Stimulated activated CD4-positive, alpha-beta T cell treated with anti-CD3 and anti-CD28 coated beads, Interleukin-1b, Interleukin-23, amount 100 ng/mL, for 1 hour (primary cell): ENCODE measurements around the gene KLK14.

ENCODE experiments used
- DNase-seq, 2 donors: peaks; one replicate each; pipeline ENCODE4 v3.0.0-alpha.2; 2020; ENCODE audit warnings: low read depth in 2 of 2

KLK14 gene

GRCh38 chr19:51086153-51086850, 3.6 kb upstream of the KLK14 start:
- no peak for DNase-seq

- DNase-seq = no peak
Measured at GRCh38 chr19:51084505-51084904, 1.8 kb upstream of the KLK14 start.

GRCh38 chr19:51083783-51084182, 1.1 kb upstream of the KLK14 start:
- no peak for DNase-seq

- no peak for DNase-seq
Measured at GRCh38 chr19:51083181-51083580, 494 bp upstream of the KLK14 start.

- DNase-seq = no peak
Measured at GRCh38 chr19:51081476-51081875, 1.2 kb downstream of the KLK14 start.

- DNase-seq = no peak
Measured at GRCh38 chr19:51079481-51080110, 3.1 kb downstream of the KLK14 start.

DNA sequence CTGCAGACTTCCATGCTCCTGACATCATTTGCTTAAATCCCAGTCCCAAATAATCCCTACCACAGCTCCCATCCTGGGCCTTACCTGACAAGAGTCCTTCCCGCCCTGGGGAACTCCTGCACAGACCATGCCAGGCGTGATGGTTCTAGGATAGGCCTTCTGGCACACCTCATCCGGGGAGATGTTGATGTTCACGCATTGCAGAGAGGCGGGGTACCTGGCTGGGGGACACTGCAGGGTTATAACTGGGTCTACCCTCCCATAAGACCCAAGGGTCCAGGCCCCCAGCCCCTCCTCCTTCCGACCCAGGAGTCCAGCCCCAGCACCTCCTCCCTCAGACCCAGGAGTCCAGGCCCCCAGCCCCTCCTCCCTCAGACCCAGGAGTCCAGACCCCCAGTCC, 4.0 kb downstream of the KLK14 start:
- no peak for DNase-seq

DNA sequence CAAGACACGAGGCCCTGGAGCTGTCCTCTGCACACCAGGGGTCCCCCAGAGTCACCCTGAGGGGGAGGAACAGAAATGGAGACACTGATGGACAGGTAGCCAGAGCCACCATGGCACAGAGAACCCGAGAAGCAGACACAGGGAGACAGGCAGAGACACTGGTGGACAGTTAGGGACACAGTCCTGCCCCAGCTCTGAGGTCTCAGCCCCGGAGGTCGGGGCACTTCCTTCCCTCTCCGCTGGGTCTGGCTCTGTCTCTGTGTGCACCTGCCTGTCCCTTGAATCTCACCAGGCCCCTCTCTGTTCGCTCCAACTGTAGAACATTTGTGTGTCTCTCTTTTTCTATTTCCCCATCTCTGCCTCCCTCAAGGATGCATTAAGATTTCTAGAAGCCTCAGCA, 4.6 kb downstream of the KLK14 start:
- no peak for DNase-seq

DNA sequence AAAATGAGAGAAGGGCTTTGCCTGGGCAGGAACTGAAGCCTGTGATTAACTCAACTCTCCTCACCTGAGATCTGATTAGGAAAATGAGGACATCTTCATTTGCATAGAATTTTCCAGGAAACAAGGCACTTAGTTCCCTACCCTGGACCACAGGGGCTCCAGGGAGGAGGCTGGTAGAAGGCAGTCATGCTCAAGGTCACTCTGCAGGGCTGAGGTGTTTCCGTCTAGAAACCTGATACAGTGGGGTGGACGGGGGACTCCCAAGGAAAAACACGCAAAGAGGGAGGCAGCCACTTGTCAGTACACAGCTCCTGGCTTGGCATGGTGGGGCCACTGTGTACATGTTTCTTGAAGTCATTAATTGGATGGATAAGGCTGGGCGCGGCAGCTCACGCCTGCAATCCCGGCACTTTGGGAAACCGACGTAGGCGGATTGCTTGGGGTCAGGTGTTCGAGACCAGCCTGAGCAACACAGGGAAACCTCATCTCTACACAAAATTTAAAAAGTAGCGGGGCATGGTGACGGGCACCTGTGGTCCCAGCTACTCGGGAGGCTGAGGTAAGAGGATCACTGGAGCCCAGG, 6.0 kb downstream of the KLK14 start:
- DNase-seq = no peak

DNA sequence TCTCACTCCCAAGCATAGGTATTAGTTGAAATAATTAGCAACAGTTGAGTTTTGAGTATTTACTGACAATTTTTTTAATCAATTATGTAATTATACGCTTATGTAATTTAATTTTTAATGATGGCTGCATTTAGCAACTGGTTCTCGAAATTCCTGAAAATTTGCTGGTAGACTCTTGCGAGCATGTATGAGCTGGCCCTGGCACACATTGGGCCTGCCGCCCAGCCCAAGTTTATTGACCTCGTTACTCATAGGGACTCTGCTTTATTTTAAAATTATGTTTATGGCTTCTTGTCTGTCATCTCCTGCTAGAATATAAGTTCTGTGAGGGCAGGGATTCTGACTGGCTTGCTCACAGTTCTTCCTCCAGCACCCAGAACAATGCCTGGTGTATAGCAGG, 6.7 kb downstream of the KLK14 start:
- DNase-seq = no peak

DNA sequence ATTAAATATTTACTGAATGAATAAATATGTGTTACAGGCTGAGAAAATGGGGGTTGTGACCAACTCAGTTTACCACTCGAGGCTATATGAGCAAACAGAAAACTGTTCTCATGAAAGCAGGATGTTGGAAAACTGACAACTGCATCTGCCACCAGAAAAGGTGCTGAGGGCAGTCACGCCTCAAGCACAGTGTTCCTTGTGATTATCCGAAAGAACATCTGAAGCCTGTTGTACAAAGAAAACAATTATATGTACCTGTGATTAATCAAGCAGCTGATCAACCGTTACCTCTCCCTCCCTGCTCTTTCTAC, 11.6 kb downstream of the KLK14 start:
- DNase-seq = no peak

GRCh38 chr19:51070334-51071094, 12.2 kb downstream of the KLK14 start:
- DNase-seq = no peak

- no peak for DNase-seq
Measured at GRCh38 chr19:51066393-51067186, 16.1 kb downstream of the KLK14 start.

DNA sequence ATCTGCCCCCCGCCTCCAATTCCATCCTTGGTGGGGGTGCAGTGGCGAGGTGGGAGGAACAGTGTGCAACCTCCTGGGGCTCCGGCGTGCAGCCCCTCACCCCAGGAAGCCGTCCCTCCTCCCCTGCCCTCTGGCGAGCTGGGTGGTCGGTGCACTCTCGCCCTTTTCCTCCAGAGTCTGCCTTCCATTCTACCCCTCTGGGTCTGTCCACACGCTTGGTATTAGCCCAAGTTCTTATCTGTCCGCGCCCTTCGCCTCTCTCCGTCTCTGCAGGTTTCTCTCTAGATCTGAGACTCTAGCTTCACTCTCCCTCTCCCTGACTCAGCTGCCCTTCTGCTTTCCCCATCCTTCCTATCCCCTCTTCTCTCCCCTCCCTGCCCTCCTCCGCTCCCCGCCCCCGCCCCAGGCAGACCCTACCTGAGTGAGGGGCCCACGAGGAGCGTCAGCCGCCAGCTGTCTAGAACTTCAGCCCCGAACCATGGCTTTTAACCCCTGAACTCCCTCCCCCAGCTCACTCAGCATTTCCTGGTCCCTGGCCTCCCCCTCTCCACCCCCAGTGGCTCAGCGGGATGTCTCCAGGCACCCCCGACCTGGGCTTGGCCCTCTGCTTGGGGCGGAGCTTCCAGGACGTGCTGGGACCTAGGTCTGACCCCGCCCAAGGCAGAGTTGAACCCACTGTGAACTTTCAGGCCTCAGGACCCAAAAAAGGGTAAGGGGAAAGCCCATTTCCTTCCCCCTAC, 17.3 kb downstream of the KLK14 start:
- DNase-seq = no peak

DNA sequence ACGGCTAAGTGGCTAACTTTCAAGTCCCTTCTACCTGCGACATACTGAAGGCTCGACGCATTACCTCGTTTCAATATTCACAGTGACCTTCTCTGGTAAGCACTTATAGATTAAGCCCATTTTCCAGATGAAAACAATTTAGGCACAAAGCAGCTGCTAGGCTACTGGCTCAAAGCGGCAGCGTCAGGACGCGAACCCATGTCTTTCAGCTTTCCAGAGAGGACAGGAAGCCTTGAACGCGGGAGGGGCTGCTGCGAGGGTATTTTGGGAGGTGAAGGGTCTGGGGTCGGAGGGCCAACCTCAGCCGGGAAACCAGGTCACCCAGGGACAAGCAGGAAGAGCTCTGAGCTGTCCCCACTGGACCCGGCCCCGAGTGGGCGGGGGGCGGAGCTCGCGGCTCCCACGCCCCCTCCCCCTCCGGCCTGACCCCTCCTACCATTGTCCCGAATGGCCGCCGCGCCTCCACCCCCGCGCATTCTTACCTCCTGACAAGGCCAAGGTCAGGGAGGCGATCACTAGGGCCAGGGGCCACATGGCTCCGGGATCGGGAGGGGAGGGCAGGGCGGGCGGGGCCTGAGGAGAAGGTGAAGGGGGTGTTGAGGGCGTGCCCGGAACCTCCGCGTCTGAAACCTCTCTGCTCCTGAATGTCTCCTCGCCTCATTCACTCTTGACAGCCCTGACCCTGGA, 18.0 kb downstream of the KLK14 start, which contains the start of gene KLK13:
TSS of gene KLK13 (minus strand) at position 559 of the 687 bp plus-strand sequence. CDS start at position 534, 25 bp downstream.
- no peak for DNase-seq

GRCh38 chr19:51063664-51064063, 19.0 kb downstream of the KLK14 start:
- DNase-seq = no peak

DNA sequence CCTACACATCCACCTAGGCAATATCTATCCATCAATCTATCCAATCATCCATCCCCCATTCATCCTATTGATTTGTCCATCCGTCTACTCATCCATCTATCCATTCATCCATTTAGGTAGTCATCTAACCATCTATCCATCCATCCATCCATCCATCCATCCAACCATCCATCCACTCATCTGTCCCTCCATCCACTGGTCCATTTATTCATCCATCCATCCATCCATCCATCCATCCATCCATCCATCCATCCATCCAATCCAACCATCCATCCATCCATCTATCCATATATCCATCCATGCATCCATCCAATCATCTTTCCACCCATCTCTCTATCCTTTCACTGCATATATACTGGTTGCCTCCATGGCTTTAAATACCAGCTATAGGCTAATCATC, 21.7 kb downstream of the KLK14 start:
- no peak for DNase-seq

GRCh38 chr19:51060336-51060735, 22.4 kb downstream of the KLK14 start:
- DNase-seq = no peak

DNA sequence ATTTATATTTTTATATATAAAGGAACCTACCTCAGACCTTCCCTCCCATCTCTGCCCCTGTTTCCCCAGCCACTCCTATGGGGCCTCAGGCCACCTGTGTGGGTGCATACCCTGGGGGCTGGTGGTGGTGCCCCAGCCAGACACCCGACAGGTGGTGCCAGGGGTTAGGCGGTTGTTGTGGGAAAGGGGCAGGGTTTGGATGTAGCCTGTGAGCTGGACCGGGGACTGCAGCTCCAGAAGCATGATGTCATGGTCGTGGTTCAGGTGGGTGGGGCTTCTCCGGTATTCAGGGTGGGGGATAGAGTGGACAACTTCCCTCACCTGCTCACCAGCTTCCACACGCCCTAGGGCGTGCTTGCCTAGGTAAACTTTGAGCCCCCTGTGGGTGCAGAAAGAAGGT, 23.0 kb downstream of the KLK14 start:
- DNase-seq = no peak

DNA sequence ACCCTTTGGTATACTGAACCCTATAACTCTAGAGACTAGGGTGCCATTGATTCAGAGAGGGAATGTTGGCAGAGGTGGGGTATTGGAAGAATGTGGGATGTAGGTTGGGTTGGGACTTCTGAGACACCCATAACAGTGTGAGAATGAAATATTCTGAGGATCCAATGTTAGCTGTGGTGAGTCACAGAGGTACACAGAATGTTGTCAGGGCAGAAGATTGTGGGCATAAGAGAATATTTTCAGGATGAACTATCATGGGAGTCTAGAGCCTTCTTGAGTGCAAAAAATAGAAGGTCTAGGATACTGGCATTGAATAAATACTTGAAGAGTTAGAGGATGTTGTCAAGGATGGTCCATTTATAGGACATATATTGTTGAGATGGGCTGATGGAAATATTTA, 26.8 kb downstream of the KLK14 start:
- DNase-seq = no peak

GRCh38 chr19:51047031-51047335, 35.7 kb downstream of the KLK14 start:
- DNase-seq = no peak
